Ammon's horn (tissue), 1 donor: ENCODE measurements around the gene ROBO2.
A peak's percentile ranks its signal among the peaks of the same experiment; 100 is the strongest.

Experiments
- DNase-seq: peaks from one replicate; pipeline ENCODE4 v3.0.0-alpha.2; 2016; ENCODE audit warnings: low spot score

Gene ROBO2

DNA sequence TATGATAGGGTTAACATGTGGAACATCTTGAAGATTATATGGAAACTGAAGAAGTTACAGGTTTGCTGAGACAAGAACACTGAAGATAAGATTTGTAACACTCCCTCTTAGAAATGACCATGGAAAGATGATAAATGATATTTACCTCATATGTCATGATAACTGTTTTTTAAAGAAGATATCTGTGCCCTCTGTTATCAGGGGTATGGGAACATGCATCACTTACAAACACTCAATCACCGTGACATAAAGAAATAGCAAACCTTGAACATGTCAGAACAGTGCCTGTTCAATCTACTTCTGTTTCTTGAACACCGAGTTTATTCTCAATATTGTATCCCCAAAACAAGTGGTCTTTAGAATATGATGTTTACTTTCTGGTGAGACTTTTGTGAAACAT, 149.4 kb downstream of the ROBO2 start:
- DNase-seq, result no peak

DNA sequence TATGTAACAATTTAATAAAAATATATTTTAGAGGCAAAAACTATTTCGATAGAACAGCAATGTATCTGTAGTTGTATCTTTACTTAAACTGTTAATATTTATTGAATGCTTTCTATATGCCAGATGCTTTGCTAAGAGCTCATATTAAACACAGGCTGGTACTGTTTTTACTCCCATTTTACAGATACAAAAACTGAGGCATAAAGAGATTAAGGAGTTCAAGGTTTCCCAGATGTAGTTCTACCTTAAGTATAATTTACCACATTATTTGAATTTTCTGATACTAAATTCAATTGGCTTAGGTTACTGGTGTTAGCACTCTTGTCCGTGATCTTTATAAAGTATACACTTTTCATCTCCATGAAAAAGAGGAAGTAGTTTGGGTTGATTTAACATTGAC, 149.8 kb downstream of the ROBO2 start:
- DNase-seq, result no peak

DNA sequence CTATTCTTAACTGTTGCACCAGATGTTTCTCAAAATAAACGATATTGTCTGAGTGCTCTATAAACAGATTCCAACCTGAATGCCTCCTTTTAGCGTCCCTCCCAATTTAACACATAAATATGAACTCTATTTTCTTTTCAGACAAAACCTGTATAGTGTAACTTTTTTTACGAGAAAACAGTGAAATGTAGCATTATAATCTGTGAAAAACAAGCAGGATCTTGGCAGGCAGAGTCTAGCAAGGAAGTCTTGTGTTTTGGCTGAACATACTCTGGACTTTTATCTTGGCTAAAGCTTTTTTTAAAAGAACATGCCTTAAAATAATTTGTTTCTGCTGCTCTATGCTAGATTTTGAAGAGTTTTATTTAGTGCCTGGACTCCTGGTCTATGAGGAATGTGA, 150.5 kb downstream of the ROBO2 start:
- DNase-seq, result no peak

DNA sequence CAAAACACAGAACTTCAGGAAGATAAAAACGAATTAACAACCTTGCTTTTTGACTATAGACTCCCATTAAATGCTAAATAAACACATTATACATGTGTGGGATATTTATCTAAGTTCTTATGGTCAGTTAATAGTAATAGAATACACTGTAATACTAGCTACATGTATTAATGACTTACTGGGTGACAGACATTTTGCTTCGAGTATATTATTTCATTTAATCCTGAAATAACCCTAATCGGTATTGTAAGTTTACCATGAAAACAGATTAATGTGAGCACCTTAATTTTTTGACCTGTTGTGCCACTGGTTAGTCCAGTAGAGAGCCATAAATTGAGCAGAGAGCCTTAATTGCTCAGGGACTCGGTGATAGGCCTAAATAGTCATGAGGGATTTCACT, 151.1 kb downstream of the ROBO2 start:
- DNase-seq, result no peak

DNA sequence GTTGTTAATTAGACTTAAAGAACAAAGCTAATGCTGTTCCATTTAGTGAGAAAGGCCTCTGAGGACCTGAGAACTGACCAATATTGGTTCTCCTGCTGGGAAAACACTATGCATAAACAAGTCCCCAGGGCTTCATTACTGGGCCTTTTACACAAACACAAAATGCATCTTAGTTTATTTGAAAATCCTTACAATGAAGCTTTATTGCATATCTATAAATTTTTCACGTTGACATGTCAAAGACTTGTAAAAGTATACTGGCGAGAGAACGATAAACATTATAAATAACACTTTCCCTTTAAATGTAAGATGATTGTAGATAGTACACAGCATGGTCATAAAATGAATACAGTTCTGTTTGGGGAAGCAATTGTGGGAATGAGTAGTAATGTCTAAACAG, 151.7 kb downstream of the ROBO2 start:
- DNase-seq, result no peak

DNA sequence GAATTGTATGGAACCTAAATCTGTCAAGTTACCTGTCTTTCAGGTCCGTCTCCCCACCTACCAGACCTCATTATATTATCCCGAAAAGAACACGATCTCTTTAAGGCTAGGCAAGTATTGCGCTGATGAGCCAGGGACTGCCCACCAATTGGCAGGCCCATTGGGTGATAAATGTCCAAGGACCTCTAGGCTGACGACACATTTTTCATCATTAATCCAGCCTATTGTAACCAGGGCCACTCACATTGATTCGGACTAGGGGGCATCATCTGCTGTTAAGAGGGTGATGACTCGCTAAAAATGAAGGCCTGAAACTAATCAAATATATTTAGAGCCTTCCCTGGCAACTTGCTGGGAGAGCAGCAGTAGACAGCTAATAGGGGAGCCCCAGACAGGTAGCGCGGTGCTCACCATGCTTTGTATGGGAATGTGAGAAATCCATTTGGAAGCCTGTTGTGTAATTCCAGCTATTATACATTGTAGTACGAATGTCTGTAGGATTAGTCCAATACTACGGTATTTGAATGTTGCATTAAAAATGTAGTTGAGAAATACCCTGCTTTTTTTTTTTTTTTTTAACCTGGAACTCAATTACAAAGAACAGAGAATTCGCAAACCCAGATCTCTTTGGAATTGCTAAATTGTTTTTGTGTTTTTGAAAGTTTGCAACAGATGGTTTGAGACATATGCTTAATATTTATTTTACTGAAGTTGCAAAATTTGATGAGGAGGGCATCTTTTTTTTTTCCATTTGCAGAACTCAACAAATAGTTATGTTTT, 156.1 kb downstream of the ROBO2 start:
- no peak for DNase-seq

DNA sequence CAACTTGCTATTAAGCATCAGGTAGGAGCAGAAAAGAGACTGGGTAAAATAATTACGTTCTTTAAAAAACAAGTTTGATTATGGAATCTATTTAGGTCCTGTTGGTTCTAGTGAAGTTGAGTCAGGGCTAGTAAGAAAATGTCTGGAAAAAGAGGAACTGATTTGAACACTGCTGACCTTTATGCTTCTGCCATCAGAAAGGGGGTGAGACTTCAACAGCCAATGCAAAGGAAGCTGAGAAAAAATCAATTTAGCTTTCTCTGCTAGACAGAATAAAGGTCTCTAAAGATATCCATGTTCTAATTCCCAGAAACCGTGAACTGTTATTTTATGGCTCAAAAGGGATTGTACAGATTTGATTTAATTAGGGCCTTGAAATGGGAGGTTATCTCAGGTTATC, 157.5 kb downstream of the ROBO2 start:
- DNase-seq, result no peak

DNA sequence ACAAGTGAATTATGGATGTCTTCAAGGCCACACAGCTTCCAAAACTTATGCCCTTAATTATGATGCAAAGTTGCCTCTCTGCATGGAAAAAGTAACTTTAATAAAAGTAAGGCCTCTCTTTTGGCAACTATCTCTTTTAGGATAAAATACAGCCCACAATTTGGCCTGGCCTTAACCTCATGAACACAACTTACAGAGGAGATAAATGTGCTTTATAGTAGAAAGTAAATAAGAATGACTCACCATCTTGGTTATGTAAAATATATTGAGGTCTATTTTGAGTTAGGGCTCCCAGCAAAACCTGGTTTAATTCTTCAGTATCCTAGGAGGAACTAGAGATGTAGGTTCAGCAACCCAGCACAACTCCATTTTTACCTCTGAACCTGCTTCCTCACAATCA, 164.0 kb downstream of the ROBO2 start:
- DNase-seq, result no peak

DNA sequence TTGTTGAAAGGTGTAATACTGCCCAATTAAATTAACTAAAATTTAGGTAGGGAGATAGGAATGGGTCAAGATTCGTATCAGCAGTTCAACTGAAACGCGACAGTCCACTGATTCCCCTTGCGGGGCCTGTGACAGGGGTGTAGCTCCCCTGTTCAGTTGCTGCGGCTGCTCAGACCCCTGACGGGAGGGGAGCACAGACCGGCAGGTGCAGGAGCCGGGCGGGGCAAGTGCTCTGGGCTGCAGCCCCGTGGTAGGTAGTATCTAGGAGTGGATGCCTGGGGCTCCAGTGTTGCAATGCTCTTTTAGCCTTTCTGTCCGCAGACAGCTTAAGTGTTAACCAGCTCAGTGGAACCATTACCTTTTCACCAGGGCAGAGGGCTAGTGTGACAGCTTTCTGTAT, 164.9 kb downstream of the ROBO2 start:
- DNase-seq, result no peak

DNA sequence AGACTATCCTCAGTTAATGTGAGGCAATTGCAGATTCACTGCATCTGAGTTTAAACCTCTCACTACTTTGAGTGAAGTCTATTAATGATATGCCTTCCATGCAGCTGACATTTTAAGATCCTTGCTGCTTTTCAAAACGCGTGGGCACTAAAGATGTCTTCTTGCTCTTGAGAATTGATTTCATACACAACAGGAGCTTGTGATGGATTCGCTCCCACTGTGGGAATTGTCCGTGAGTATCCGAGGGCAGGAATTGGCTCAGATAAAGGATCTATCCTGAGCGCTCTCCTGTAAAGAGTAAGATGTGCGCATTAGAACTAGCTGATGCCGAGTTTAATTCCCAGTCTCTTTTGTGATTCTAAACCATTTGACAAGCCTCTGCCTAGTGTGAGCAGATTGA, 167.9 kb downstream of the ROBO2 start:
- no peak for DNase-seq

DNA sequence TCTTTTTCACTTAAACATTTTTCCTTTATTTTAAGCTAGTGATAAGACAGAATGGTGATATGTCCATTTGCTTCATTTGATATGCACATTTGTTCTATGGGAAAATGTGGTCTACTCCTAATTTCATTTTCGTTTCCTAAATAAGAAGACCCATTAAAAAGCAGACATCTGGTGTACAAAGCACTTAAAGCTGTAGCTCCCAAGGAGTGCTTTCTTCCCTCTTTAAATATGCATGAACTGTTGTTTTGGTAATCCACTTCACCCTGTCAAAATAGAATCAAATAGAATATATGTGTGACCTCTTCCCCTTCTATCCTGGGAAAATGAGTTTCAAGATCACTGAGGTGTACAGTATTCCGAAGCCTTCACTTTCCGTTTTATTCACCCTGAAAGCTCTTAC, 182.8 kb downstream of the ROBO2 start:
- no peak for DNase-seq

DNA sequence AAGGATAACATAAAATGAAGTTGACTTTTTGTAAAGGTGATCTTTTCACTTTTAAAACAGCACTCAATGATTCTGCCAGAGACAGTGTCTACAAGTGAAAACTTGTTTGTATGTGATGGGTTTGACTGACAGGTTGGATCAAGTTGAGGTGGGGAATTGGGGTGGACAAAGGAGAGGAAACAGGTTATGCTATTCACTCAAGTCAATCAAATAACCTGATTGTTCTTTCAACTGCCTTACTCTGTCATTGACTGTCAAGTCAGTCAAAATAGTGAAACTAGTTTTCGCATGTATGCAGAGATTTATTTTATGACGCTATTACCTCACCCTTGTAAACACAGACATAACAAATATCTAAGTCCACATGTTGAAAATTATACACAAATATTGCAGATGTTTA, 187.7 kb downstream of the ROBO2 start:
- DNase-seq, result no peak

DNA sequence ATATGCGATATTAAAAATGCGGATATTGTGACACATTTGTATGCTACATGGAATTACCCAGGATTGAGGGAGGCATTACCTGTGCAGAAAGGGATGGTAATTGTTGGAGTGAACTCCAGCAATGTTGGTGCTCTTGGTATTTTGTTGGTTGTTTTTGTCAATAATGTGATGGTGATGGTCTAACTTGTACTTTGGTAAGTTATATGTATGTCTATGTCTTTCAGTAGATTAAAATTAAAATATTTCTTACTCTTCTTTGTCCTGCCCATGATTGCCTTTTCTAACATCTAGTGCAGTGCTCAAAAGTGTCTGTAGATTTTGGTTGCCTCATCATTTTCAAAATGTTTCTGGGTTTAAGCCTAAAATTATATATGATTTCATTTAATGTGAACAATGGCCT, 192.7 kb downstream of the ROBO2 start:
- no peak for DNase-seq

DNA sequence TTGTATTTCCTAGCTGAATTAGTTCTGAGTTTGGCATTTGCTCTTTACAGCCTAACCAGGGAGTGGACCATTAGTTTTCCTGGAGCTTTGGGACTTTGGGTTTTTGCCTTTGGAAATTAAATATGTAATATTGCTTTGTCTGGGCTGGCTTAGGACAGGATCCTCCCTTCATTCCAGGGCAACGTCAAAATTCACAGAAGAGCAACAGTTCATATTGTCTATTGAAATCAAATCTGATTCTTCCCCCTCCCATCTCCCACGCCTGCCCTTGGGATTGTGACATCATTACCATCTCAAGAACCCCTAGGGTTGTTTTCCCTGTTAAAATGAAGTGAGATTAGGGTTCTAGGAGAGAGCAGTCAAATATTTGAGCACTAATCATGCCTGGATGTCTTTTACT, 194.1 kb downstream of the ROBO2 start:
- no peak for DNase-seq

DNA sequence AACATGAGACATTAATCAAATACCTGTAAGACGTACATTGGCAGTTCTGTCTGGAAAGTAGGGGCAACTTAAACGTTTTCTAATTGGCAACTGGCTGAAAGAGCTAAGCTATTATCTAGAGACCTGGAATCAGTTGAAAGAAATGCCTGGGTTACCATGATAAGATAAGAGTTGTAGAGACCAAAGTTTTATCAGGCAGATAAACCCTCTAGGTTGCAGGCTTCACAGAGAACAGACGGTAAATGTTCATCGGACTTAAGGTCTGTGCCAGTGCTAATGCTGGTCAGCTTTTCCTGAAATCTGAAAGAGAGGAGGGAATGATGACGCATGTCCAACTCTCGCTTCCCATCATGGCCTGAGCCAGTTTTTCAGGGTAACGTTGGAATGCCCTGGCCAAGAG, 196.2 kb downstream of the ROBO2 start:
- no peak for DNase-seq

DNA sequence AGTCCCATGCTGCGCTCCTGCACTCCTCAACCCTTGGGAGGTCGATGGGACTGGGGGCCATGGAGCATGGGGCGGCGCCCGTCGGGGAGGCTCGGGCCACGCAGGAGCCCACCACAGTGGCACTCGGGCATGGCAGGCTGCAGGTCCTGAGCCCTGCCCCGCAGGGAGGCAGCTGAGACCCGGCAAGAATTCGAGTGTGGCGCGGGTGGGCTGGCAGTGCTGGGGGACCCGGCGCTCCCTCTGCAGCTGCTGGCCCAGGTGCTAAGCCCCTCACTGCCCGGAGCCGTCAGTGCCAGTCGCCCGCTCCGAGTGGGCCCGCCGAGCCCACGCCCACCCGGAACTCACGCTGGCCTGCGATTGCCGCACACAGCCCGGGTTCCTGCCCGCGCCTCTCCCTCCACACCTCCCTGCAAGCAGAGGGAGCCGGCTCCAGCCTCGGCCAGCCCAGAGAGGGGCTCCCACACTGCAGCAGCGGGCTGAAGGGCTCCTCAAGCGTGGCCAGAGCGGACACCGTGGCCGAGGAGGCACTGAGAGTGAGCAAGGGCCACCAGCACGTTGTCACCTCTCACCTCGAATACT, 200.3 kb downstream of the ROBO2 start:
- DNase-seq, result no peak

DNA sequence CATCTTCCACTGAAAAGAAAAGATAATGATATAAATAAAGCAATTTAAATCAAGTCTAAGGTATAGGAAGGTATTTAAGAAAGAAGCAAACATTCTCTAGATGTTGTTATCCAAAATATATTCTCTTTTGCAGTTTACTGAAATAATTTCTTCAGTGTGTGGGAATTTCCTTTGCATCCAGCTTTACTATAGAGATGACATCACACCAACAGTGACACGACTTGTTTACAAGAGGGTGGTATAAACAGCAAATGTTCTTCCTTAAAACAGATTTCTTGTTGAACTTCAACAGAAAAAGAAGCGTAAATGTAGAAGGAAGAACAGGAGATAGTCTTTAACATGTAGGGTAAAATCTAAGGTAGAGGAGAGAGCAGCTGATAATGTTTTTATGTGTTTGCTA, 202.5 kb downstream of the ROBO2 start:
- no peak for DNase-seq

DNA sequence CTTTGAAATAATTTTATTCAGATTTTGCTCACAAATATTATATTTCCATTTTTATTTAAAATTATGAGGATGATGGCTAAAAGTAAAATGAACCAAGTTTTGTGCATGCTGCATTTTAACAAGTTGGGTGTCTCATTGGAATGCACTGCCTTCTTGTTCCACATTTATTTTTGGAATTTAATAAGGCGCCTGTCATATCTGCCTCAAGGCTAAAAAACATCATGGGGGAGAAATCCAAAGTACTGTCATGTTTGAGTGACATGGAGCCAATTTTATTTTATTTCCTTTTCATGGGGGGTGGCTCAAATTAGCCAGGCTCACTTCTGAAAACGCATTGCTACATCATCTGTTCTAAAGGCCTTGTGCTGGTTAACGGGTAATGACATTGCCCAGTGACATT, 205.1 kb downstream of the ROBO2 start:
- DNase-seq, result no peak

DNA sequence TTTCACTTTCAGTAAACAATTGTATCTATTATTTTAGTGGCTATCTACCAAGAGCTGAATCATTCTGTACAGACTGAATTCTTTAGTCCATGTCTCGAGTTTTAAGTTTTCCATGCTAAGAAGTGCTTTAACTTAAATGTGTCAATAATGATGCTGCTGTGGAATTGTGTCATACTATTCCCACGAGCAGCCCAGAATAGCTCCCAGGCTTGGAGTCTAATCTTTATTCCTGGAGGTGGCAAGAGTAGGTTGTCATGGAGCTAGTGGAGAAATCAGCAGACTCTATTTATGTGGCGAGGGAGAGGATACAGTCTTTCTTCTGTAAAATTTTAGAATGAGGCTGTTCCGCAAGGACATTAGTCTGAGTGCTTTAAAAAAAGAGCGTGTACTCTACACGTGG, 207.2 kb downstream of the ROBO2 start:
- DNase-seq, result peak; percentile 52

DNA sequence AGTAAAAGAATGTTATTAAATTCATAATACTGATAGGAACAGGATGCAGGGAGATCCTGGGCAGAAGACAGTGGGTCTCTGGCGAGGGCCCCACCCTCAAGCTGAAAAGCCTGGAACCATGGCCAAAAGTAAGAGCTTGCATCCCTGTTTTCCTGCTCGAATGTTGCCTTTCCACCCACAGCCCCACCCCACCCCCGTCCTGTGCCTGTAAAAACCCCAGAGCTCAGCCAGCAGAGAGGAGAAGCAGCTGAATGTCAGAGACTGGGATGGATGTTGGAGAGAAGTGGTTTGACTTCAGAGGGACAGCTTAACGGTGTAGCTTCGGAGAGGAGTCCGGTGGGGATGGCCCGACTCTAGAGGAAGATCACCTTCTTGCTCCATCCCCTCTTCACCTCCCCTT, 207.9 kb downstream of the ROBO2 start:
- peak; percentile 24 for DNase-seq

DNA sequence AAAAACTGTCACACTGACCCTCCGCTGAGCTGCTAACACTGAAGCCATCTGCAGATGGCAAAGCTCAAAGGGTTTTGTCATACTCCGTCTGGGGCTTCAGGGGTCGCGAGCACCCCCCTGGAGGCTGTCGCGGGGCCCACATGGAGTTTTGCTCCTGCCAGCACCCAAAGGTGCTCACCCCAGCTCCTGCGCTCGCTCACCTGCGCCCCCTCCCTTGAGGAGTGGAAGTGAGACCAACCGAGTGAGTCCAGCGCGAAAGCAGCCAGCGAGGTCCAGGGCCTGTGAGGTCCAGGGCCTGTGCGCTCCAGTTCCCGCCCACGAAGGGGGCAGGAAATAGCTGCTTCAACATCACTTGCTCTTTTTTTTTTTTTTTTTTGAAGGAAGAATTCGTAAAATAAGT, 208.5 kb downstream of the ROBO2 start:
- DNase-seq, result no peak

DNA sequence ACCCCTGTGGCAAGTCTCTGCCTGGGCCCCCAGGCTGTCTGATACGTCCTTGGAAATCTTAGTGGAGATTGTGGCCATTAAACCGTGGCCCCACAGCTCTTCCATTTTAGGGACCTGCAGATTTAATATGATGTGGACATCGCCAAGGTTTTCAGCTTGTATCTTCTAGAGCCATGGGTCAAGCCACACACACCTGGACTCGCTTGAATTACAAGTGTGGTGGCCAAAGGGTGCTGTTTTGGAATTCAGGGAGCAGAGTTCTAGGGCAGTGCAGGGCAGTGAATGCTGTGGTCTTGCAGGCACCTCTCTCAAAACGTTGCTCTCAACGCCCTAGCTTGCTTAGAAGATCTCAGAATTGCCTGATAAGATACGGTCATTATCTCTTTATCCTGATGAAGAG, 211.2 kb downstream of the ROBO2 start:
- DNase-seq, result no peak

DNA sequence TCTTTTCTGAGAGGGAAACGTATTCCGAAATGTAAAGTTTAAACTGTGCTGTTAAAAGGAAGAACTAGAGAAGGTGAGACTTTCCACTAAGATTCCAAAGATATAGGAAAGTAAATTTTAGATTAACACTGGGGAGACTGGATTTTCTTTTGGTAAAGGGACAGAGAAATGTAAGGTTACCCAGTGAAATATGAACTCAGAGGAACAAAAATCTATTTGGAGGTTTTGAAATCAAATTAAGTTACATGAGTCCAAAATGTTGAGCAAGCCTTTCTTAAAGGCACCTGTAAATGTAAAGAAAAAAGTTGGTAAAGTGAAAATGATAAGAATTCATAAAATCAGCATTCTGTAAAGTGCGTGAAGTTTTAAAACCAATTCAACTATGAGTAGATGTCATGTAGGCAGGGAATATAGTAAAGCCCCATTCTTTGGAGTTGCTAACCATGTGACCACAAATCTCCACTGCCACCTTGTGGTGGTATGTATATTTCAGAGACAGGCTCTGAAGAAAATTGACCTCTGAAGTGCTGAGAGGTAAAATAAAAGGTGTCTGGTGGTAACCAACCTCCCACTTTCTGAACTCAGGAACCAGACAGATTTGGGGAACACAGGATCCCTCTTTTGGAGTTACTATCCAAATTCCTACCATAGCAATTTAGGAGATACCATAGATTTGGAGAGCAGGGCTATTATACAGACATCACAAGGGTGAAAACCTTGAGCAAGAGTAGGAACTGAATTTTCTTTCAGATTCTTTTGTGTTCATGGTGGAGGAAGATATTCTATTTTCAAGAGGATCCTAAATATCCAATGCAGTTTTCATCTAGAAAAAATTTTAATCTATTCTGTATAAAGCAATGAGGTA, 215.3 kb downstream of the ROBO2 start:
- peak; percentile 65 for DNase-seq
